ENCODE results near the gene PPP1R13L. TPM values are rescaled to one million over a fixed set of nuclear protein-coding genes. Genes with fewer than 3 reads are reported as not detected.
"Not testable (repeated sequence)": the region's sequence is repeated elsewhere in the genome, so short reads cannot be mapped to it uniquely, and the experiment has no call there.

Gene PPP1R13L
- total RNA-seq, 1 donor from 2014 or later: 12.9 TPM

DNA sequence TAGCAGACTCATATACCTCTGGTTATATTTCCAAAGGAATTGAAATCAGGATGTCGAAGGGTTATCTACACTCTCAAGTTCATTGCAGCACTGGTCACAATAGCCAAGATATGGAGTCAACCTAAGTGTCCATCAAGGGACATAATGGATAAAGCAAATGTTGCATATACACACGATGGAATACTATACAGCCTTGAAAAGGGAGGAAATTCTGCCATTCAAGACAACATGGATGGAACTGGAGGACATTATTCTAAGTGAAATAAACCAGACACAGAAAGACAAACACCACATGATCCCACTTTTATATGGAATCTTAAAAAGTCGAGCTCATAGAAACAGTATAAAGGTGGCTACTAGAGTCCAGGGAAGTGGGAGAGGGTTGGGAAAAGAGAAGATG is 32.5 kb upstream of the PPP1R13L start:
- intact Hi-C loops (cut with micrococcal nuclease): loop anchor here (10.0 kb wide), 1 partner anchor 147 kb away; the partner anchor contains the start of gene OPA3

DNA sequence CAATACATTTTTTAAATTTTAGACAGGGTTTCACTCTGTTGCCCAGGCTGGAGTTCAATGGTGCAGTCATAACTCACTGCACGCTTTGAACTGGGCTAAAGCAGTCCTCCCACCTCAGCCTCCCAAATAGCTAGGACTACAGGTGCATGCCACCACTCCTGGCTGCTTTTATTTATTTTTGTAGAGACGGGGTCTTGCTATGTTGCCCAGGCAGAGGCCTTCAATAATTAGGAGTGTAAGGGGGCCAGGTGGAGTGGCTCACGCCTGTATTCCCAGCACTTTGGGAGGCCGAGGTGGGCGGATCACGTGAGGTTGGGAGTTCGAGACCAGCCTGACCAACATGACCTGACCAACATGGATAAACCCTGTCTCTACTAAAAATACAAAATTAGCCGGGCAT is 27.7 kb upstream of the PPP1R13L start:
- intact Hi-C loops (cut with micrococcal nuclease): loop anchor here (10.0 kb wide), 1 partner anchor 152 kb away; the partner anchor contains the start of gene OPA3

DNA sequence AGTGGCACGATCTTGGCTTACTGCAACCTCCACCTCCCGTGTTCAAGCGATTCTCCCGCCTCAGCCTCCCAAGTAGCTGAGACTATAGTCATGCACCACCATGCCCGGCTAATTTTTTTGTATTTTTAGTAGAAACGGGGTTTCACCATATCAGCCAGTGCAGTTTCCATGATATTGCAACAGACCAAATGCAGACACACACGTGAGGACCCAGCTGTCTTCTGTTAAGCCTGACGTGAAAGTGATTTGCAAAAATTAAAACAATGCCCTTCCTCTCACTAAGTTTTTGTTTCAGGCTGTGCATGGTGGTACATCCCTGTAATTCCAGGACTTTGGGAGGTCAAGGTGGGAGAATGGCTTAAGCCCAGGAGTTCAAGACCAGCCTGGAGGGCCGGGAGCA is 26.1 kb upstream of the PPP1R13L start:
- intact Hi-C loops (cut with micrococcal nuclease): loop anchor here (10.0 kb wide), 1 partner anchor 154 kb away; the partner anchor contains the start of gene OPA3

DNA sequence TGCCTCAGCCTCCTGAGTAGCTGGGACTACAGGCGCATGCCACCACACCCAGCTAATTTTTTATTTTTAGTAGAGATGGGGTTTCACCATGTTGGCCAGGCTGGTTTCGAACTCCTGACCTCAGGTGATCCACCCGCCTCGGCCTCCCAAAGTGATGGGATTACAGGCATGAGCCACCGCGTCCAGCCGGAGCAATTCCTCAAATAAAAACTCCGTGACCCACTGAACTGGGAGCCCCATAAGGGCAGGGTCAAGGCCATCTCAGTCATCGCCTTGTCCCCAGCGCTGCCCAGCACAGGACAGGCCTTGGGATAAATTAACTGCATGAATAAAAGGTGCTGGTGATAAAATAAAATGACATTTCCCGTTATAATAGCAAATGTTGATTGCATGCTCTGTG is 25.0 kb upstream of the PPP1R13L start:
- intact Hi-C loops (cut with micrococcal nuclease): loop anchor here (5.0 to 10.0 kb wide), 2 partner anchors 155 to 262 kb away; partner anchors contain the start of genes OPA3, QPCTL and SNRPD2

DNA sequence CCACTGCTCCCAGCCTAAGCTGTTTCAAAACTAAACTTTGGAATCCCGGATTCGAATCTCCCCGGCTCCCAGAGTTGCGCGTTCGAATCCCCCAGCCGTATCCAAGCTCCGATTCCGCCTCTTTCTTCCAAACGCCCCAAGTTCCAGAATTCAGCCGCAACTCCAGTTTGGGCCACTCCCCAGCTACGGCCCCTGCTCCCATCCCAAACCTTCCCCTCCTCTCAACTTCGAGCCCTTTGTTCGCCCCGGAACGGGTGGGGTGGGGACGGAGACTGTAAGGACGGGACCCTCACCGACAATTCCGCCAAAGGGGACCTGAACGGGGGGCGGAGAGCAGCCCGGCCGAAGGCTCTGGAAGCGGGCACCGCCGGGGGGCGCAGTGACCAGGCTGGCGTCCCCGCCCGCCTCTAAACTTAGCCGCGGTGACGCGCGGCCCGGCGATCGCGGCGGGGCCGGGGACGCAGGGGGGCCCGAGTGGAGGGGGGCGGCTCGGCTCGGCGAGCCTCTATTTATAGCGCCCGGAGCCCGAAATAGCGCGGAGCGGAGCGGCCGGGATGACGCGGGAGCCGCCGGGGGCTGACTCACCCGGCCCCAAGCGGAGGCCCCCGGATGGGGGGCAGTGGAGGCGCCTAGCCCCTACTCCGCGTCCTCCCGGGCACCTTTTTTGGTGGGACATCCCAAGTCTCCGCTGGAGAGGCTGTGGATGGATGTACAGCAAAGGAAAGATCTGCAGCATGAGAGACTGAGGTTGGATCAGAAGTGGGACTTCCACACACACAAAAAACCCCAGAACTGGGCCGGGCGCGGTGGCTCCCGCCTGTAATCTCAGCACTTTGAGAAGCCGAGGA is 23.7 kb upstream of the PPP1R13L start:
- intact Hi-C loops (cut with micrococcal nuclease): loop anchor here (5.0 kb wide), 1 partner anchor 264 kb away; the partner anchor contains the start of genes QPCTL and SNRPD2

DNA sequence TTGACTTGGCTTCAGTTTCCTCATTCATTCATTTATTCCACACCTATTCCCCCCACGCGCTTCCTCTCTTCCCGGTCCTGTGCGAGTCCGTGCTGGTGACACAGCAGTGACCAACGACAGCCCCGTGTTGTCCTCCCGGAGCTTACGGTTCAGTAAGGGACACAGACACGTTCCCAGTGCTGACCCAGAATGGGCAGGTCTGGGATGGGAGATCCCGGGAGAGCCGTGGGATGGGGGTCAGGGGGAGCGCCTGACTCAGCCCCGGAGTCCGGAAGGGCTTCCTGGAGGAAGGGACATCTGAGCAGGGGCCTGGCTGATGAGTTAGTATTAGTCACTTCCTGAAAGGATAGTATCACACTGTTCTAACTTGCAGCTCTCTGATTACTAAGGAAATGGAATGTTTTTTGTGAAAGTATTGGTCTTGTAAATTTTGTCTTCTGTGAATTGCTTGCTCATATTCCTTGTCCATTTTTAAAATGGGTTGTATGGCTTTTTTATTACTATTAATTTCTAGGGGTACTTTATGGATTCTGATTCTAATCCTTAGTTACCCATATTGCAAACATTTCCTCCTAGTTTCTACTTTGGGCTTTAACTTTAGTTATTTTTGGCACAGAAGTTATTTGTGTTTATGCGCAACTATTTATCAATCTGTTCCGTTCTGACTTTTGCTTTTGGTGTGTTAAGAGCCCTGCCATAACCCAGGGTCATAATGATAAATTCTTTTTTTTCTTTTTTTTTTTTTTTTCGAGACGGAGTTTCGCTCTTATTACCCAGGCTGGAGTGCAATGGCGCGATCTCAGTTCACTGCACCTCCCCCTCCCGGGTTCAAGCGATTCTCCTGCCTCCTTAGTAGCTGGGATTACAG is 19.6 kb upstream of the PPP1R13L start:
- intact Hi-C loops (cut with micrococcal nuclease): loop anchor here (5.0 kb wide), 1 partner anchor 268 kb away; the partner anchor contains the start of genes QPCTL and SNRPD2

DNA sequence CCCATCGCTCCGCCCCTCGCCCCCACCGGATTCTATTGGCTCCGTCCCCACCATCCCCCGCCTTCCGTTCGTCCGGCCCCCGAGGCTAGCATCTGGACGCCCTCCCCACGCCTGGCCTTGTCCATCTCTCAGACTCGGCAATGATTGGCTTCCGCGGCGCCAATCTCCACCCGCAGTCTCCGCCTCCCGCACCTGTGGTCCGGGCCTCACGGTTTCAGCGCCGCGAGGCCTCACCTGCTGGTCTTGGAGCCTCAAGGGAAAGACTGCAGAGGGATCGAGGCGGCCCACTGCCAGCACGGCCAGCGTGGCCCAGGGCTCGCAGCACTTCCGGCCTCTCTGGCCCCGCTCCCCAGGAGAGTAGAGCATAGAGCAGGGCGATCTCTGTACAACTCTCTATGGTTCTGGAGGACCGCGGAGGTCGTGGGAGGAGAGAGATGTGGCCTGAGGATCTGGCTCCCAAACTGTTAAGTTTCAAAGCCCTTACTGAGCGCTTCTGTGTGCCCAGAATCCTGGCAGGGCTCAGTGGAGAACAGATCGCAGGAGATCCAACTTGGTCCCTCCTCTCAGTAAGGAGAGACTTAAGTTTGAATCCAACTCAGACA is 18.8 kb upstream of the PPP1R13L start, which contains the start of gene ERCC1:
Gene ERCC1 (minus strand): TSS at position 329 of the 602 bp plus-strand sequence. CDS start 543 bp downstream, outside the sequence.
- intact Hi-C loops (cut with micrococcal nuclease): loop anchor here (1.0 kb wide), 1 partner anchor 17 kb away; the partner anchor contains the start of gene POLR1G

DNA sequence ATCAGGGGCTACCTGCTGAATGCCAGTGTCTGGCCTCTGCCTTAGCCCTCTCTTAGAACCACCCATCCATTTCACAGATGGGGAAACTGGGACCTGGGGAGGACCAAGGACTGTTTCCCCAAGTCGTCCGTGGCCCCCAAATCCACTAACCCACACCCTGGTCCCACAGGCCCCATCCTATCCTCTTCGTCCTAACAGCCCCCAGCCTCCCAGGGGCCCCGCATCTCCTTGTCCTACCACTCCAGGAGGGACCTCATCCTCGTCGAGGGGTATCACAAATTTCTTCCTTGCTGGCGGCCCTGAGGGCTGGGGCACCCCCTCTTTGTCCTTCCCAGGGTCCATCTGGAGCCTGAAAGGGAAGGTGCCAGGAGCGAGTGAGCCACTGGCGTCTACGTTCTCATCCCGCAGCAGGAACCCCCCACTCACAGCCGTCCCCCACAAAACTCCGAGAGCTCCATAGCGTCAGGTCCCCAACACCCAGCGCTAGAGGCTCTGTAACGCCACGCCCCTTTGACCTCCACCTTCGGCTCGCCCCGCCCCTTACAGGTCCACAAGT is 18.2 kb upstream of the PPP1R13L start:
- intact Hi-C loops (cut with micrococcal nuclease): loop anchor here (1.0 kb wide), 1 partner anchor 17 kb away; the partner anchor contains the start of gene POLR1G

DNA sequence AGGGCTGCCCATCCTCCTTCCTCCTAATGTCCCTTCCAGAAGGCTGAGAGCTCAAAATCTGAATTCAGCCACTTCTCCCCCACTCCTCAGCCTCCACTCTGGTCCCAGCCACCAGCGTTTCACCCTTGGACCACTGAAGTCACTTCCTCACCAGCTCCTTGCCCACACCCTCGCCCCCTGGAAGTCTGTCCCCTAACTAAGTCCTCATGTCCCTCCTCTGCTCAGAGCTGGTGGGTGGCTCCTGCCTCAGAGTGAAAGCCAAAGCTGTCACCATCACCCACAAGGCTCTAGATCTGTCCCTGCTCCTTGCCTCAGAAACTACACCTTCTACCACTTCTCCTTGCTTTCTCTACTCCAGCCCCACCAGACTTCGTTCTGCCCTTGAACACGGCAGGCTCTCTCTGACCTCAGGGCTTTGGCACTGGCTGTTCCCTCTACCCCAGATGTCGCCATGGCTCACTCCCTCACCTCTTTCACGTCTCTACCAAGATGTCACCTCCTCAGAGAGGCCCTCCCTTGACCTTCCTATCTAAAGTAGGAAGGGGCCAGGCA is 17.2 kb upstream of the PPP1R13L start:
- intact Hi-C loops (cut with micrococcal nuclease): no loop called here

DNA sequence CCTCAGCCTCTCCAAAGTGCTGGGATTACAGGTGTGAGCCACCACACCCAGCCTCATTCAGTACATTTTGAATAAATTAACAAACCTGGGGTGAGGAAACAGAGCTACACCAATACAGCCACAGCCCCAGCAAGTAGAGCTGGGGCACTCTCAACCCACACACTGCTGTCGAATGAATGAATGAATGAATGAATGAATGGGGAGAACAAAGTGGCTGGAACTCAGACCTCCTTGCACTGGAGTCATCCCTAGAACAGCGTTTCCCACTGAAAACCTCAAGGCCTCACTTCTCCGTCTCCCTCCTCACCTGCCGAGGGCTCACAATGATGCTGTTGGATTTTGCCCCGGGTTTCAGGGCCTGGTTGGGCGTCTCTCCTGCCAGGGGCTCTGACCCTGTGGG is 16.0 kb upstream of the PPP1R13L start:
- intact Hi-C loops (cut with micrococcal nuclease): no loop called here

DNA sequence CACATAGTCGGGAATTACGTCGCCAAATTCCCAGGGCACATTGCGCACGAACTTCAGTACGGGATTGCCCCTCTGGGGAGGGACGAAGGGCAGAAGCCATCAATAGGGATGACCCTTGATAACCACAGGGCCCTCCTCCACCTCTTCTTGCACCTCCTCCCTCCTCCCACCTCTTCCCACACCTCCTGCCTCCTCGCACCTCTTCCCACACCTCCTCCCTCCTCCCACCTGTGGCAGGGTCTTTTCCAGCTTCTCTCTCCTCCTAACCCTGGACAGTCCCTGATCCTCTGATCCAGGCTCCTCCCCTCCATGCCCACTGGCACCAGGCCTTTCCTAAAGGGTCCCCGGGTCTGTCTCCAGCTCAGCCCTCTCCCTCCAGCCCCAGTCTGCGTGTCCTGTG is 15.5 kb upstream of the PPP1R13L start:
- intact Hi-C loops (cut with micrococcal nuclease): no loop called here

DNA sequence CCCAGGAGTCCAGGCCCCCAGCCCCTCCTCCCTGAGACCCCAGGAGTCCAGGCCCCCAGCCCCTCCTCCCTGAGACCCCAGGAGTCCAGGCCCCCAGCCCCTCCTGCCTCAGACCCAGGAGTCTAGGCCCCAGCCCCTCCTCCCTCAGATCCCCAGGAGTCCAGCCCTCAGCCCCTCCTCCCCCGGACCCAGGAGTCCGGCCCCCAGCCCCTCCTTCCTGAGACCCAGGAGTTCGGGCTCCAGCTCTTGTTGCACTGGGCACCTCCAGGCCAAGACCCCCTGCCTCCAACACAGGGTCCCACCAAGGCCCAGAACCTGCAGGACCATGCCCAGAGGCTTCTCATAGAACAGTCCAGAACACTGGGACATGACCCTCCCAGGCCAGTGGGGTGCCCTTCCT is 15.0 kb upstream of the PPP1R13L start:
- intact Hi-C loops (cut with micrococcal nuclease): no loop called here

DNA sequence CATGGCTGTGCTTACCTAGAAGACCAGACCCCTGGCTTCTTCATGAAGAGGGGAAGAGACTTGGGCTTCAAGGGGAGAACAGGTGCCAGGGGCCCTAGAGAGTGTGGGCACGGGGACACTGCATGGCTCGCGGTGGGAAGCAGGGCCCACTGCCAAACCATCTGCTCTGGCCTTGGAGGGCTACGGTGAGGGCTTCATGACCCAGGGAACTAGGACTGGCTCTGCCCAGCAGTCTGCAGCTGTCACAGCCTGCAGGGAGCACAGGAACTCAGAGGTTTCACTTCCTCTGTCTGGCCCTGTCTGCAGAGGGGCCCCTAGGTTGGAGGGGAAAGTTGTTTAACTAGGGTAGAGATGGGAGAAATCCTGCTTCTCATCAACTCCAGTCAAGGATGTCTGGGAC is 14.5 kb upstream of the PPP1R13L start:
- intact Hi-C loops (cut with micrococcal nuclease): no loop called here

DNA sequence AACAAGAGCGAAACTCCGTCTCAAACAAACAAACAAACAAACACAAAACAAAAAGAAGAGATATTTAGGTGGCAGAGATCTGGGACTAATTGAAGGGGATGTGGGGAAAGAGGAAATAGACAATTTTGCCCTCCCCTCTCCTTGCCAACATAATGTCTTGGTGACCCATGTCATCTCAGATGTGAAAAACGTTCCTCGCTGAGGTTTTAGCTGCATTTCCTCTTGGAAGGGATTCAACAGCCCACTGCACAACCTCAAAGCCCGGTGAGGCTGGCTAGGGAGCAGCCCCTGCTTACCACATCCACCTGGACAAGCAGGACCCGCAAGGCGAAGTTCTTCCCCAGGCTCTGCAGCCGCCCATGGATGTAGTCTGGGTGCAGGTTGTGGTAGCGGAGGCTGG is 13.9 kb upstream of the PPP1R13L start:
- intact Hi-C loops (cut with micrococcal nuclease): no loop called here

DNA sequence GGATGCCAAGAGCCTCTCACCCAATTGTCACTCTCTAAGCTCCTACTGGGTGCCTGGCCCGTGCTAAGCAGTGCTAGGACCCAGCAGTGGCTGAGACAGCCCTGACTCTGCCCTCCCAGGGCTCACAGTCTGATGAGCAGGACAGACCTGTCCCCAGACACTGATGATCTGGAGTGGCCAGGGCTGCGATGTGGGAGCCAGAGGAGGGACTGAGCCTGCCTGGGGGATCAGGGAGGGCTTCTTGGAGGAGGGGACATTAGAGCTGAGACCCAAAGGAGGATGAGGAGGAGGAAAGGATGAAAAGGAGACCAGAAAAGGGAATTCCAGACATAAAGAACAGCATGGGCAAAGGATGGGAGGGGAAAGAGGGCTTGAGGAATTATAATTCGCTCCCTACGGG is 12.3 kb upstream of the PPP1R13L start:
- intact Hi-C loops (cut with micrococcal nuclease): no loop called here

DNA sequence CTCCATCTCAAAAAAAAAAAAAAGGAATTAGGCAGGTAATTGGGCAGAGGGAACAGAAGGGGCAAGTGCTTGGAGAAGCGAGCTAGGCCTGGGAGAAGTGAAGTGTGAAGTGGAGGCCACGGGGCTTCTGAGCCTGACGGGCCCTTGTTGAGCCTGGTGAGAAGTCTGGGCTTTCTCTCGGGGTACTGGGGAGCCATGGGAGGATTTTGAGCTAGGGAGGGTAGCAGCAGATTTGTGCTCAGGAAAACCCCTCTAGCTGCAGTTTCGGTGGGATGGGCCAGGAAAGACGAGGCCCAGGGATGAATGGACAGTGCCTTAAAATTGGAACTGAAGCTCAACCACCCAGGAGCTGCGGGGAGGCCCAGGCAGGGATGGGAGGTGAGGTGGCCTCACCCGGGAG is 9.6 kb upstream of the PPP1R13L start:
- intact Hi-C loops (cut with micrococcal nuclease): no loop called here

DNA sequence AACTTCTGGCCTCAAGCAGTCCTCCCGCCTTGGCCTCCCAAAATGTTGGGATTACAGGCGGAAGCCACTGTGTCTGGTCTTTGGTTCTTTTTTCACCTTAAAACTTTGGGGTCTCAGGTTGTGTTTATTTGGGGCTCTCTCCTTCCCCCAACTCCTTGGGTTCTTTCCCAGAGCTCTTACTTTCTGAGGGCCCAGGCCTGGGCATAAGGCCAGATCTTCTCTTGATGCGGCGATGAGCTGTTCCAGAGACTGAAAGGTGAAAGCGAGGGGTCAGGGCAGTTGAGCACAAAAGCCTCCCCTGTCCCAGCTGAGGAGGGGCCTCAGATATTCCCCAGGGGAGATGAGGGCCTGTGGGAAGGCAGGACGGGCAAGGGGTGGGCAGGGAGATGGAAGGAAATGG is 8.6 kb upstream of the PPP1R13L start:
- intact Hi-C loops (cut with micrococcal nuclease): no loop called here

DNA sequence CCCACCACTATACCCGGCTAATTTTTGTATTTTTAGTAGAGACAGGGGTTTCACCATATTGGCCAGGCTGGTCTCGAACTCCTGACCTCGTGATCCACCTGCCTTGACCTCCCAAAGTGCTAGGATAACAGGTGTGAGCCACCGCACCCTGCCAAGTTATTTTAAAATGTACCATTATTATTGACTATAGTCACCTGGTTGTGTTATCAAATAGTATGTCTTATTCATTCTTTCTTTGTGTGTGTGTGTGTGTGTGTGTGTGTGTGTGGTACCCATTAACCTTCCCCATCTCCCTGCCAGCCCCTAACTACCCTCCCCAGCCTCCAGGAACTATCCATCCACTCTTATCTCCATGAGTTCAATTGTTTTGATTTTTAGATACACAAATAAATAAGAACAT is 5.5 kb upstream of the PPP1R13L start:
- intact Hi-C loops (cut with micrococcal nuclease): not testable (repeated sequence)

DNA sequence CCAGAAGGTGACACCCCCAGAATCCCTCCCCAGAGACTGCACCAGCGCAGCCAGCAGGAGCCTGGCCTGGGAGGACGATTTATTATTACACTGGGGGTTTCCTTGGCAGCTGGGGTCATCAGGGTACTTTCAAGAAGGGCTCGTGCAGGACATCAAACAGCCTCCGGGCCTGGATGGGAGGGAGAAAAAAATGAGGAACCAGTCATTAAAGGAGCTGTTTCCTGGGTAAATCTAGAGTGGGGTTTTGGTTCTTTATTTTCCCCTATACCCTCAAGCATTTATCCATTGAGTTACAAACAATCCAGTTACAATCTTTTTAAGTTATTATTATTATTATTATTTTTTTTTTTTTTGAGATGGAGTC is 4.7 kb upstream of the PPP1R13L start:
- intact Hi-C loops (cut with micrococcal nuclease): loop anchor here (5.0 to 10.0 kb wide), 2 partner anchors 173 to 235 kb away; partner anchors contain the start of gene OPA3

DNA sequence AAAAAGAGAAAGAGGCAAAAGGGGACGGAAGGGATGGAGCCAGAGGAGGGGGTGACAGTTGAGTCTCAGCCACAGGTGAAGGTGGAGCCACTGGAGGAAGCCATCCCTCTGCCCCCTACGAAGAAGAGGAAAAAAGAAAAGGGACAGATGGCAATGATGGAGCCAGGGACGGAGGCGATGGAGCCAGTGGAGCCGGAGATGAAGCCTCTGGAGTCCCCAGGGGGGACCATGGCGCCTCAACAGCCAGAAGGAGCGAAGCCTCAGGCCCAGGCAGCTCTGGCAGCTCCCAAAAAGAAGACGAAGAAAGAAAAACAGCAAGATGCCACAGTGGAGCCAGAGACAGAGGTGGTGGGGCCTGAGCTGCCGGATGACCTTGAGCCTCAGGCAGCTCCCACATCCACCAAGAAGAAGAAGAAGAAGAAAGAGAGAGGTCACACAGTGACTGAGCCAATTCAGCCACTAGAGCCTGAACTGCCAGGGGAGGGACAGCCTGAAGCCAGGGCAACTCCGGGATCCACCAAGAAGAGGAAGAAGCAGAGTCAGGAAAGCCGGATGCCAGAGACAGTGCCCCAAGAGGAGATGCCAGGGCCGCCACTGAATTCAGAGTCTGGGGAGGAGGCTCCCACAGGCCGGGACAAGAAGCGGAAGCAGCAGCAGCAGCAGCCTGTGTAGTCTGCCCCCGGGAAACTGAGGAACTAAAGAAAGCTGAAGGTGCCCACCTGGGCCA is 4.1 kb upstream of the PPP1R13L start:
- intact Hi-C loops (cut with micrococcal nuclease): loop anchor here (5.0 to 10.0 kb wide), 2 partner anchors 173 to 236 kb away; partner anchors contain the start of gene OPA3
